ENCODE data around the gene MREG.

MREG gene

GRCh38 chr2:216018709-216019108 is 5.4 kb upstream of the MREG start:
- Histone ChIP-seq H3K36me3 (no peaks in the 10 kb centered on the region), H3K9me3 (no peaks in the 10 kb centered on the region), H3K27ac (no peak overlapping the region), H3K4me1 (peaks cover 0 to 4% (median 2%) of the 10 kb centered on the region in 4 donors), H3K4me3 (no peak overlapping the region), H3K27me3 (no peaks in the 10 kb centered on the region)
- no peak for DNase-seq
- intact Hi-C loops (cut with DNase I; ENCODE audit: low total_unique reads): loop anchor here (10.0 kb wide), 2 partner anchors 64 to 1866 kb away; no protein-coding TSS in a partner anchor
- TF ChIP-seq CTCF (IDR thresholded peaks at IDR 0.05): no peak

- no peak for DNase-seq
- H3K27ac ChIP-seq: no peak overlapping the region
- TF ChIP-seq CTCF (IDR thresholded peaks at IDR 0.05): no peak
- H3K27me3 ChIP-seq: no peaks in the 10 kb centered on the region
- no peaks in the 10 kb centered on the region for H3K9me3 ChIP-seq
- intact Hi-C loops (cut with DNase I; ENCODE audit: low total_unique reads): loop anchor here (10.0 kb wide), 2 partner anchors 63 to 1867 kb away; no protein-coding TSS in a partner anchor
- H3K4me1 ChIP-seq: peaks cover 0 to 8% (median 3%) of the 10 kb centered on the region in 4 donors
- H3K4me3 ChIP-seq: no peak overlapping the region
- no peaks in the 10 kb centered on the region for H3K36me3 ChIP-seq
These were observed 4.0 kb upstream of the MREG start for GRCh38 chr2:216017365-216017764.

- TF ChIP-seq CTCF (IDR thresholded peaks at IDR 0.05): no peak
- intact Hi-C loops (cut with DNase I; ENCODE audit: low total_unique reads): loop anchor here (10.0 kb wide), 2 partner anchors 62 to 1868 kb away; no protein-coding TSS in a partner anchor
- no peak for DNase-seq
- Histone ChIP-seq H3K4me1 (peaks cover 0 to 8% (median 3%) of the 10 kb centered on the region in 4 donors), H3K27ac (no peak overlapping the region), H3K4me3 (no peak overlapping the region), H3K36me3 (no peaks in the 10 kb centered on the region), H3K27me3 (no peaks in the 10 kb centered on the region), H3K9me3 (no peaks in the 10 kb centered on the region)
These were observed 3.2 kb upstream of the MREG start for GRCh38 chr2:216016581-216016980.

GRCh38 chr2:216015722-216016464 is 2.5 kb upstream of the MREG start:
- no peaks in the 10 kb centered on the region for H3K9me3 ChIP-seq
- no peaks in the 10 kb centered on the region for H3K27me3 ChIP-seq
- no peak for DNase-seq
- no peaks in the 10 kb centered on the region for H3K36me3 ChIP-seq
- no peak overlapping the region for H3K4me3 ChIP-seq
- intact Hi-C loops (cut with DNase I; ENCODE audit: low total_unique reads): loop anchor here (10.0 kb wide), 2 partner anchors 61 to 1869 kb away; no protein-coding TSS in a partner anchor
- peaks cover 0 to 8% (median 3%) of the 10 kb centered on the region in 4 donors for H3K4me1 ChIP-seq
- H3K27ac ChIP-seq: no peak overlapping the region
- no peak for TF ChIP-seq CTCF (IDR thresholded peaks at IDR 0.05)

GRCh38 chr2:216014986-216015385 is 1.6 kb upstream of the MREG start:
- Histone ChIP-seq H3K27ac (no peak overlapping the region), H3K4me1 (peaks cover 0 to 8% (median 3%) of the 10 kb centered on the region in 4 donors), H3K36me3 (no peaks in the 10 kb centered on the region), H3K27me3 (no peaks in the 10 kb centered on the region), H3K4me3 (no peak overlapping the region), H3K9me3 (no peaks in the 10 kb centered on the region)
- DNase-seq: no peak
- intact Hi-C loops (cut with DNase I; ENCODE audit: low total_unique reads): loop anchor here (10.0 kb wide), 2 partner anchors 60 to 1870 kb away; no protein-coding TSS in a partner anchor
- TF ChIP-seq CTCF (IDR thresholded peaks at IDR 0.05): no peak

Measured in tibial artery (tissue), 4 donors.